GM19467 (cell line): ENCODE measurements around the gene L1CAM.

Experiments
- ATAC-seq: cut with Tn5 transposase; IDR thresholded peaks from one replicate; pipeline ENCODE4 v1.9.1; 2021; ENCODE audit warnings: mild to moderate bottlenecking, moderate library complexity; ENCODE audit not compliant: unreplicated experiment

Gene L1CAM

GRCh38 chrX:153905481-153906095 is 19.6 kb upstream of the L1CAM start:
- no peak for ATAC-seq

GRCh38 chrX:153903991-153904957 is 18.3 kb upstream of the L1CAM start, which contains the start of gene AVPR2:
Gene AVPR2, plus strand, starts transcription at chrX:153904673. Its CDS starts 473 bp downstream, at chrX:153905146.
- ATAC-seq: no peak

DNA sequence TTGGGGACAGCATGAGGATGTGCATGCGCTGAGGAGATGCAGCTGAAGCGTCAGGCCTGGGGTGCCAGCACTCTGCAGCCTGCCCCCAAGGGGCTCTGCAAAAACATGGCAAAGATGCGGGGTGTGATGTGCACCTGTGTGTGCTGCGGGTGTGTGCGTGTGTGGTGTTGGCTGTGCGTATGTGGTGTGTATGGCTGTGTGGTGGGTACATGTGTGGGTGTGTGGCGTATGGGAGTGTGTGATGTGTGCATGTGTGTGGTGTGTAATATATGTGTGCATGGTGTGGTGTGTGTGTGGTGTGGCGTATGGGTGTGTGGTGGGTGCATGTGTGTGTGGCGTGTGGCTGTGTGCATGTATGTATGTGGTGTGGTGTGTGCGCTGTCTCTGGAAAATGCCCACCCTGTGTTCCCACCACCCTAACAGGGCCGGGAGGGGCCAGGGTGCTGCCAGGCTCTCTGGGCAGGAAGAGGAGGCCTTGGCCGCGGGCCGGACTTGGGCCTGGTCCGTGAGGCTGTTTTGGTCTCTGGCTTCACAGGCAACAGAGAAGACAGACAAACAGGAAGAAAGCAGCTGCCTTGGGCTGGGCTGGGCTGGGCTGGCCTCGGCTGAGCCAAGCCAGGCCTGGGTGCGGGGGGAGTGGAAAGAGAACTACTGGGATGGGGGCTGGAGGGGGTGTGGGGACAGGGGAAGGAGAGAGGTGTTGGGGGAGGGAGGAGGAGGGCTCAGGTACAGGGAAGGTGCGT is 17.4 kb upstream of the L1CAM start:
- ATAC-seq: no peak

GRCh38 chrX:153902385-153902784 is 16.4 kb upstream of the L1CAM start:
- no peak for ATAC-seq

GRCh38 chrX:153901753-153902140 is 15.8 kb upstream of the L1CAM start:
- ATAC-seq: no peak

DNA sequence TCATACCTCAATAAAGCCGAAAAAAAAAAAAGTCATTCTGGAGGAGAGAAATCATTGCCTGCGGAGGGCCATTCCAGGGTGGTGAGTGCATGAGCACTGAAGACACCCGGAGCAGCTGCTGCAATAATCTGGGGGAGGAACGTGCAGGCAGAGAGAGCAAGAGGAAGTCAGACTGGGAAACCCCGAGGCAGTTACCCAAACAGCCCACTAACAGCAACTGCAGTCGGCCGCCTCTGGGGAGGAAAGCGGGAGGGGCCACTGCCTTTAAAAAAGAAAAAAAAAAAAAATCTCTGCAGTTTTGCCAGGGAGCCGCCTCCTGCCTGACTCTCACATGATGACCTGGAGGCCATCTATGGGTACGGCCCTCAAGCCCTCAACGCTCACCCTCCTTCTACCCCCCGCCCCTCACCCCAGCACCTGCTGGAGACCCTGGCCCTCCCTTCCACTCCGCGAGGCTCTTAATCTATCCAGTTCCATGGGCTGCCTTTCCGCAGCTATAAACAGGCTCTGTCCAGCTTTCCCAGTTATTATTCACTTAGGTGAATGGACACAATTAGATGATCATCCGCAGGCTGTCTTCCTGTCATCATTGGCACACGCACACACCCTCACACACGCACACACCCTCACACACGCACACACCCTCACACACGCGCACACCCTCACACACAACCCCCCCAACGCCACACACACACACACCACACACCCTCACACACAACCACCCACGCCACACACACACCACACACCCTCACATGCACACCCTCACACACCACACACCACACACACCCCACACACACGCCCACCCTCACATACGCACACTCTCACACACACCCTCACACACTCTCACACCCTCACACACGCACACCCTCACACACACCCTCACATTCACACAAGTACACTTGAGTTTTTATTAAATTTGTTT is 15.1 kb upstream of the L1CAM start:
- no peak for ATAC-seq

- ATAC-seq: no peak
Measured at GRCh38 chrX:153897899-153898298, 11.9 kb upstream of the L1CAM start.

DNA sequence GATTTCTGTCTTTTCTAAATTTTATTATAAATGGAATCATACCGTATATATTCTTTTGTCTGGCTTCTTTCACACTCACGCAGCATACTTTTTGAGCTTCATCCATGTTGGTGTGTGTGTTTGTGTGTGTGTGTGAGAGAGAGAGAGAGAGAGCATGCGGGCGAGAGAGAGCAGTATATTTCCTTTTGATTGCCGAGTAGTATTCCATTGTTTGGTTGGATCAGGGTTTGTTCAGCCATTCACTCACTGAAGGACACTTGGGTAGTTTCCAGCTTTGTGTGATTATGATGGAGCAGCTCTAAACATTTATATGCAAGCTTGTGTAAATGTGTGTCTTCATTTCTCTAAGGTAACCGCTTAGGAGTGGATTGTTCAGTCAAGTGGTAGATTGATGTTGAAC is 3.1 kb upstream of the L1CAM start:
- no peak for ATAC-seq

DNA sequence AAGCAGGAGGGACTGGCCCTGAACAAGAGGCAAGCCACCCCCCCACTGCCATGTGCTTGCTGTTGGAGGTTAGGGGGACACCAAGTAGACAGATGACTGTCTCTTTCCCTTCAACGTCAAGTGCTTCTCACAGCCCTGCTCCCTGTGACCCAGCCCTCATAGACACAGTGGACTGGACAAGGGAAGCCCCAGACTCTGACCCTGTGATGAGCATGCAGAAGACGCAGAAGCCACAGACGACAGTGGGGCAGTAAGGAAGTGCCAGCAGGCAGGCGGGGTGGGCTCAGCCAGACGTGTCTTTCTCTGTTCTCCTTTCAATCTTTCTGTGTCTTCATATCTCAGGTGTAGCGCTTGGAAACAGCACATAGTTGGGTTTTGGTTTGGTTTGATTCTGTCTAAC is 2.4 kb upstream of the L1CAM start:
- ATAC-seq: no peak

GRCh38 chrX:153887385-153887784 is 1.4 kb upstream of the L1CAM start:
- no peak for ATAC-seq

GRCh38 chrX:153886915-153887314 is 942 bp upstream of the L1CAM start:
- no peak for ATAC-seq

- no peak for ATAC-seq
Measured at GRCh38 chrX:153885208-153885787, 675 bp downstream of the L1CAM start.

- ATAC-seq: no peak
Measured at GRCh38 chrX:153884590-153884989, 1.4 kb downstream of the L1CAM start.

- ATAC-seq: no peak
Measured at GRCh38 chrX:153884136-153884535, 1.8 kb downstream of the L1CAM start.

GRCh38 chrX:153883163-153883843 is 2.7 kb downstream of the L1CAM start:
- ATAC-seq: no peak

- ATAC-seq: no peak
Measured at GRCh38 chrX:153882557-153882956, 3.4 kb downstream of the L1CAM start.

DNA sequence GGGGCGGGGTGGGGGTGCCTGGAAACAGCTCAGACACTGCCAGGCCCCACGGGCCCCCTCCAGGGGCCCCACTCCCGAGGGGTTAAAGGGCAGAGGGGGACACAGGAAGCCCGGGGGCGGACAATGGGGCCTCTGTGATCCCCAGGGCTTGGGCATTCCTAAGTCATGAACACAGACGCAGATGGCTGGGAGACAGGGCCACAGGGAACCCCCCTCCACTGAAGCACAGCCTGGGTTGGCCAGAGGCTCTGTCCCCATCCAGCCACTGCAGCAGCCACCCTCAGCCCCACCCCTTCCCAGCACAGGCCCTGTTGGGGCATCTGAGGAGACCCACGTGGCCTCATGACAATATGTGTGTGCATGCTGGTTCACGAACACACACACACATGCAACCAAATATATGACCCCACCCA is 3.9 kb downstream of the L1CAM start:
- no peak for ATAC-seq

DNA sequence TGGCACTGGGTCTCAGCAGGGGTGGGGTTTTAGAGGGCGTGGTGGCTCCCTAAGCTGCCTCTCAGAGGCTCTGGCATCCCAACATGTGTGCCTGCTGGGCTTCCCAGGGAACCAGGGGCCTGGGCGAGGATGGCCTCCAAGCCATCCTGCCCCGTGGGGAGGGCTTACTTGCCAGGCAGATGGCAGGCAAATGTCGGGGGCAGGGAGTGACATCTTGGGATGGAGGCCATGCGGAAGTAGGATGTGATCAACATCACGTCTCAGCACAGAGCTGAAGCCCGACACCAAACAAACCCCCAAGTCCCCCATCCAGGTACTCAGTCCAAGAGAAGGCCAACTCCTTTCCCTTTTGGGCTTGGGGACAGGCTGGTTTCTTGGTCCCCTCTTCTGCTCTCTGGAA is 4.7 kb downstream of the L1CAM start:
- no peak for ATAC-seq

DNA sequence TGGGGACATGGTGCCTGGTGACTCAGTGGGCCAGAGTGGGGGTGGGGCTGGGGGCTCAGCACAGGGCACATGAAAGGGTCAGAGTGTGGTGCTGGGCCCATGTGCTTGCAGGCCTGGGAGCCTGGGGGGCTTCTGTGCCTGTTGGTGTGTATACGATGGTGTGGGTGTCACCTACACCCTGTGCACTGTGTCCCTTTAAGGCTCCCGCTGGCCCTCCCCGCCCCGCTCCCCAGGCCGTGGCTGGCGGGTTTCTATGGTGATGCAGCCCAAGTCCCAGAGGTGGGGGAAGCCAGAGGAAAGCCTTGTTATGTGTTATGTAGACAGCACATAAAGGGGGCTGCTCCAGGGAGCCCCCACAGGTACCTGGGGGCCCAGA is 5.5 kb downstream of the L1CAM start:
- ATAC-seq: no peak
